Right lobe of liver (tissue), 4 donors: ENCODE measurements around the gene ZBTB24.

ENCODE experiments used
- CTCF ChIP-seq, 4 donors: fragments of 200-600 bp in 3 of 4; fragments of 450-650 bp in 1 of 4; IDR thresholded peaks; one replicate each; pipeline versions ENCODE4 v1.5.1 to v1.8.0; 2016 to 2022; ENCODE audit warnings: antibody characterized with exemption in 4 of 4, mild to moderate bottlenecking in 2 of 4
- POLR2A ChIP-seq: fragments of 450-650 bp; IDR thresholded peaks from one replicate; pipeline ENCODE4 v1.6.1; 2017; ENCODE audit warnings: antibody characterized with exemption, mild to moderate bottlenecking
- donor health status: DM: no; HTN: no; CAD: no.
- donor health status: DM: no; HTN: no; CAD: no.
- donor health status: DM: no; HTN: yes; CAD: no.

DNA sequence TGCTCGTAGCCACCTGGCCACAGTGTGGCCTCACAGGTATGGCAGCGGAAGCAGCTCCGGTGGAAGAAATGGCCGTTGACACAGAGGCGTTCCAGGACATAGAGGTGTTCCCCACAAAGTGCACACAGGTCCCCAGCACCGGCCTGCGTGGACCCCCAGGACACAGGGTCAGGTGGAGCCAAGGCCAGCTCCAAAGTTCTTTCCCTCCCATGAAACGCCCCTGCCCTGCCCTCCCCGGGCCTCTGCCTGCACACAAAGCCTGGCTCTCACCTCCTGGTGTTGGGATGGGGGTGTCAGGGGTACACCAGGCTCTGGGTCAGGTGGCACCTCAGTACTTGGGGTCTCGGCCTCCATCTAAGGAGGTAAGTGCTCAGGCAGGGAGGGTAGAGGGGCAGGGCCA is 35.9 kb downstream of the ZBTB24 start:
- TF ChIP-seq CTCF (IDR thresholded peaks at IDR 0.05) (no peak), POLR2A (no peak)
